ENCODE data around the gene BCL7A. TPM values are rescaled to one million over a fixed set of nuclear protein-coding genes. Genes with fewer than 3 reads are reported as not detected.

Gene BCL7A
- total RNA-seq, 1 experiment from 2014 or later: 18.2 TPM

- Mint-ChIP-seq H3K27me3 (ENCODE audit: low read depth) (peaks cover 6% of the 10 kb centered on the region; the same call in 1 of the 2 replicates), H3K4me3 (no peak overlapping the region), H3K9me3 (peaks cover 13 to 20% of the 10 kb centered on the region in 2 experiments), H3K27ac (no peak overlapping the region), H3K36me3 (ENCODE audit: insufficient read depth in 1 of 3, low read depth in 3 of 3) (peaks cover 6 to 21% (median 15%) of the 10 kb centered on the region in 3 experiments; a peak in 6 of 7 replicates), H3K4me1 (peaks cover 5 to 11% of the 10 kb centered on the region in 2 experiments; a peak in 3 of 4 replicates)
- Histone ChIP-seq H3K9me3 (ENCODE audit: control insufficient read depth, low read depth, low read length) (no peaks in the 10 kb centered on the region), H3K27ac (ENCODE audit: insufficient read length, low read depth, low read length) (no peak overlapping the region), H2AK5ac (ENCODE audit: insufficient read length, low read length) (no peak overlapping the region), H2AFZ (ENCODE audit: low read length) (no peak overlapping the region), H3T11ph (ENCODE audit: low read length) (no peak overlapping the region), H2BK5ac (ENCODE audit: insufficient read length, low read length) (no peak overlapping the region), H3K79me2 (ENCODE audit: insufficient read depth, low read length) (no peaks in the 10 kb centered on the region), H3K79me1 (ENCODE audit: insufficient read depth, low read depth, low read length, poor library complexity, severe bottlenecking) (no peaks in the 10 kb centered on the region), H3K27me3 (ENCODE audit: insufficient read depth, low read length) (no peaks in the 10 kb centered on the region), H2BK12ac (ENCODE audit: insufficient read length, low read depth, low read length) (no peak overlapping the region), H4K5ac (ENCODE audit: insufficient read length, low read depth, low read length) (no peak overlapping the region), H4K20me1 (ENCODE audit: control insufficient read depth, insufficient read depth, insufficient read length) (no peaks in the 10 kb centered on the region), H2BK120ac (ENCODE audit: low read depth, low read length, poor library complexity, severe bottlenecking) (no peak overlapping the region), H3K56ac (ENCODE audit: insufficient read length, low read depth, low read length) (no peak overlapping the region), H3K23ac (ENCODE audit: insufficient read length, low read depth, low read length) (no peak overlapping the region), H2BK15ac (ENCODE audit: low read depth, low read length) (no peak overlapping the region), H2BK20ac (ENCODE audit: low read depth, low read length, poor library complexity, severe bottlenecking) (no peak overlapping the region), H4K91ac (ENCODE audit: insufficient read length, low read depth, low read length) (no peak overlapping the region), H3K23me2 (ENCODE audit: insufficient read length, low read depth, low read length, poor library complexity, severe bottlenecking) (no peaks in the 10 kb centered on the region), H3K9ac (ENCODE audit: extremely low read depth, insufficient read length, low read length) (no peak overlapping the region), H3K4me1 (ENCODE audit: insufficient read depth, low read length) (no peaks in the 10 kb centered on the region), H4K8ac (replicated peaks; ENCODE audit: insufficient read length, low read depth, low read length) (no peak overlapping the region), H3K14ac (ENCODE audit: insufficient read depth, low read length) (no peak overlapping the region), H3K4ac (ENCODE audit: low read depth, low read length) (no peak overlapping the region), H3K18ac (ENCODE audit: insufficient read length, low read depth, low read length) (no peak overlapping the region), H3K4me2 (ENCODE audit: insufficient read depth, insufficient read length, low read length) (no peak overlapping the region)
- WGBS (ENCODE audit: extremely low coverage, insufficient read length, low lambda C conversion rate): no CpG with 5 or more reads among the region's 13 CpGs
- no peak for DNase-seq
- no peak for TF ChIP-seq CTCF (conservative IDR thresholded peaks at IDR 0.05)
These were observed 47.4 kb upstream of the BCL7A start for GRCh38 chr12:121974026-121974985.

Measured in H9 (cell line).